GM12865 (cell line): ENCODE measurements around the gene SULT1B1.

ENCODE experiments used
- DNase-seq: peaks from one replicate; pipeline ENCODE4 v3.0.0; 2010; ENCODE audit warnings: low read depth
- H3K4me3 ChIP-seq: 2 replicates; pipeline ENCODE4 v1.5.1; 2011; ENCODE audit warnings: mild to moderate bottlenecking, low read depth, low read length, control low read depth
- CTCF ChIP-seq: IDR thresholded peaks from 2 replicates; pipeline ENCODE4 v1.5.1; 2011; ENCODE audit warnings: low read length, control low read depth, low read depth, inconsistent platforms; ENCODE audit not compliant: insufficient read depth; ENCODE audit errors: missing control alignments

SULT1B1 gene

GRCh38 chr4:69707807-69708206 is 52.6 kb downstream of the SULT1B1 start:
- H3K4me3 ChIP-seq, result no peak overlapping the region
- no peak for DNase-seq
- no peak for TF ChIP-seq CTCF

GRCh38 chr4:69702201-69702600 is 58.2 kb downstream of the SULT1B1 start:
- DNase-seq, result no peak
- H3K4me3 ChIP-seq, result no peak overlapping the region
- no peak for TF ChIP-seq CTCF

GRCh38 chr4:69701696-69702095 is 58.7 kb downstream of the SULT1B1 start:
- TF ChIP-seq CTCF, result no peak
- no peak overlapping the region for H3K4me3 ChIP-seq
- DNase-seq, result no peak

- H3K4me3 ChIP-seq, result no peak overlapping the region
- TF ChIP-seq CTCF, result no peak
- DNase-seq, result no peak
These were observed 62.7 kb downstream of the SULT1B1 start for GRCh38 chr4:69697536-69698242.

GRCh38 chr4:69689599-69689998 is 70.8 kb downstream of the SULT1B1 start:
- DNase-seq, result peak; percentile 31
- TF ChIP-seq CTCF, result peak; percentile 37
- H3K4me3 ChIP-seq, result no peak overlapping the region

GRCh38 chr4:69684804-69685203 is 75.6 kb downstream of the SULT1B1 start:
- DNase-seq, result no peak
- H3K4me3 ChIP-seq, result no peak overlapping the region
- no peak for TF ChIP-seq CTCF
